ENCODE results near the gene ATP11B.
"Not testable (repeated sequence)": the region's sequence is repeated elsewhere in the genome, so short reads cannot be mapped to it uniquely, and the experiment has no call there.

ATP11B gene

DNA sequence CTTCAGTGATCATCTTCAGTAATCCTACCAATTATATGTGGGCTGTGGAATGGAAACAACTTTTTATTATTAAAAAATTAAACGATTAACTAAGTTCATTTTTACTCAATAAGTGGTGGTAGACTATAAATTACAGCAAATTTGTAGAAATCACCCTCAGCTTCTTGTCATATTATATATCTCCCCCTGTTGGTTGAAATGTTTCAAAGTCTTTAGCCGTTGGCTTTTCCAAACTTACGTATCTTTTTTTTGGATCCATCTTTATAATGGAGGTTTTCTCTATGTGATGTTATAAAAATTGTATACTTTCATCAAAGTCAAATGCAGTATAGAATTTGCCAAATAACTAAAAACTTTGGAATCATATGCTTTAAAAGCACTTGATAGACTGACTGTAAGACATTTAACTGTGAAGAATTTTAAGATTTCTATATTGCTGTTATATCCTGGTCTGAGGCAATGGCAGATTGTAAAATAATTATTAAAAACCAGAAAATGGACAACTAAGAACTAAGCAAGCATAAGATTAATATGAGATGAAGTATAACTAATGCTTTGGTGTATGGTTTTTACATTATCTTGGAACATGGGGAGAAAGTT, 44.7 kb downstream of the ATP11B start:
- DNase-seq (ENCODE audit: low read depth in 2 of 2) = no peak

DNA sequence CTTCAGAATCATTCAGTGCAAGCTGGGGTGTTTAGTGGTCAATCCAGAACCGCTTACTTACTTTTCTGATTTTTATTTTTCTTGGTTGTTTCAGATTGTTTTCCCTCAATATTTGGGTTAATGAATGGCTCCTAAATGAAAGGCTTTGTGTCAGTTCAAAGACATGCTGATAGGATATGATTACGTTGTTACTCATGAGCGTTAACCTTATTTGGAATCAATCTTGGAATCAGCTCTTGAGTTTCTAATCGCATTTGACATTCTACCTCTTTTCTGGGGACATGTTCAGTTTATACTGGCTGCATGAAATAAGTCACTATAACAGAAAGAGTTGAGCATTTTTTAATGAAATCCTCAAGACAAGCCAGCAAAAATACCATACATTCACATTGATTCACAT, 50.2 kb downstream of the ATP11B start:
- DNase-seq (ENCODE audit: low read depth in 2 of 2) = no peak

DNA sequence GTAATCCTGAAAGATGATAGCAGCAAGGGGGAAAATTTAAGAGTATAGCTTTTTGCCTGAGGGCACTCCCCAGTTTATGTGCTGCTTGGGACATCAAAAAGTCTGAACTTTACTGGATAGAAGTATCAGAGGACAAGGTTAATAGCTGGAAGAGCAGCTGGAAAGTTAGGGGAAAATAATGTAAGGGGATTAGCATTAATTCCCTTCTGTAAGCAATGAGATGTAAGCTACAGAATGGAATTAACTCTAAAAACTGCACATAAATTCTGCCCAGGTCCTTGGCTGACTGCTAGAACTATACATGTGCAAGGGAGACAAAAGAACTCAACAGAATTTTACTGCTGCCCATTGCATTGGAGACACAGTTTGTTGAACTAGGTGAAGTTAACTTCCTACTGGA, 55.6 kb downstream of the ATP11B start:
- DNase-seq (ENCODE audit: low read depth in 2 of 2) = no peak

DNA sequence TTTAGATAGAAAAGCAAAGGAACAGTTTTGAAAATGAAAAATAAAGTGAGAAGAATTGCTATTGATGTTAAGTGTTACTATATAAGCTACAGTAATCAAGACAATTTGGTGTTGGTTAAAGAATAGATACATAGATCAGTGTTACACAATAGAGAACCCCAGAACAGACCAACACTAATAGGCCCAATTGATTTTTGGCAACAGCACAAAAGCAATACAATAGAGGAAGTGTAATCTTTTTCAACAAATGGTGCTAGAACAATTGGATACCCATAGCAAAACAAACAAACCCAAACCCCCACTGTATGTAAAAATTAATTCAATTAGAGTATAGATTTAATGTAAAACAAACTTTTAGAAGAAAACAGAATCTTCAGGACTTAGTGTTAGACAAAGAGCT, 61.8 kb downstream of the ATP11B start:
- DNase-seq (ENCODE audit: low read depth in 2 of 2) = no peak

DNA sequence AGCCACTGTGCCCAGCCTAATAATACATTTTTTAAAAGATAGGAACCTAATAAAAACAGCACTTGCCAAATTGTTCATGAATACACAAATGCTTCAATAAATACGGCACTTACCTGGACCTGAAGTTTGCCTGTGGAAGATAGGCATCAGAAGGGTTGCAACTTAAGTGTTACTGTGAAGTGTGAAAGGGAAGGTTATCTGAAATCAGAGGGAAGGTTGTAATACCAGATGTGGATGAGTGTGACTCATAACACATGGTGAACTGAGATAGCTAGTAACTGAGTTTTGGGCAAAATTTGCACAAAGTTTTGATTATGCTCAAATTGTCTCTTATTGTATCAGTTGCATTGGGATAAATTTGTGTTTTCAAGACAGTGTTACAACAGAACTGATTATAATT, 68.0 kb downstream of the ATP11B start:
- no peak for DNase-seq (ENCODE audit: low read depth in 2 of 2)

DNA sequence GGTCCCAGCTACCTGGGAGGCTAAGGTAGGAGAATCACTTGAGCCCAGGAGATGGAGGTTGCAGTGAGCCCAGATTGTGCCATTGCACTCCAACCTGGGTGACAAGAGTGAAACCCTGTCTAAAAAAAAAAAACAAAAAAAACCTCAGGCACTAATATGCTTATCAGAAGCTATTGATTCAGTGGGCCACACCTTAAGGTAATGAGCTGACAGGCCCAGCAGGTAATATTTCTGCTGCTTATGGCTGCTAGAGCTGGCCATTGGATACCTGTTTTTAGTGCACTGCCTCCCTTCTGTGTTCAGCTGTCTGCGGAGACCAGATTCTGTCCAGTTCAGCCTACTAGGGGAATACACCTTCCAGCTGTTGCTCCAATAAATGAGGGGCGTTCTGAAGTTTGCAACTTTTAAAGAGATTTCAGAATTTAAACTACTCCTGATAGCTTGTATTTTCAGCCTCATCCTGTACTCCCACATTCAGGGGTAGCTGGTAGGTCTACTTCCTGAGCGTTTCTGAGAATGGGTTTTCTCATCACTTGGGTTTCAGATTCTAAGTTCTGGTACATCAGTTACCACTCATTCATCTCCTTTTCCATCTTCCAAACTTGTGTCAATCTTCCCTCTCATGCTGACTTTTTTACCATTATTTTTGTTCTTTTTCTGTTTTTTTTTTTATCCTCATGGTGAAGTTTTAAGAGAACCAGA, 69.0 kb downstream of the ATP11B start:
- no peak for DNase-seq (ENCODE audit: low read depth in 2 of 2)

DNA sequence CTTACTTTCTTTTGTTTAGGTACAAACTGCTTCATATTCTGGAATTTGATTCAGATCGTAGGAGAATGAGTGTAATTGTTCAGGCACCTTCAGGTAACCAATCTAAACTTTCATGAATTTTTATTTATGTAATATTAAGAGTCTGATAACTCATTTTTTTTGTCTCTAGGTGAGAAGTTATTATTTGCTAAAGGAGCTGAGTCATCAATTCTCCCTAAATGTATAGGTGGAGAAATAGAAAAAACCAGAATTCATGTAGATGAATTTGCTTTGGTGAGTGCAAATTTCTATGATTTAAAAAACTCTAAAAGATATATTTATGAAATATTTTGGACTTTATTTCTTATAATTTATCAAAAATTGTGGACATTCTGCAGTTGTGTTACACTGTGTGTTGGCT, 75.8 kb downstream of the ATP11B start:
- DNase-seq (ENCODE audit: low read depth in 2 of 2) = no peak

- DNase-seq (ENCODE audit: low read depth in 2 of 2) = not testable (repeated sequence)
Measured at GRCh38 chr3:182870917-182871316, 77.6 kb downstream of the ATP11B start.

DNA sequence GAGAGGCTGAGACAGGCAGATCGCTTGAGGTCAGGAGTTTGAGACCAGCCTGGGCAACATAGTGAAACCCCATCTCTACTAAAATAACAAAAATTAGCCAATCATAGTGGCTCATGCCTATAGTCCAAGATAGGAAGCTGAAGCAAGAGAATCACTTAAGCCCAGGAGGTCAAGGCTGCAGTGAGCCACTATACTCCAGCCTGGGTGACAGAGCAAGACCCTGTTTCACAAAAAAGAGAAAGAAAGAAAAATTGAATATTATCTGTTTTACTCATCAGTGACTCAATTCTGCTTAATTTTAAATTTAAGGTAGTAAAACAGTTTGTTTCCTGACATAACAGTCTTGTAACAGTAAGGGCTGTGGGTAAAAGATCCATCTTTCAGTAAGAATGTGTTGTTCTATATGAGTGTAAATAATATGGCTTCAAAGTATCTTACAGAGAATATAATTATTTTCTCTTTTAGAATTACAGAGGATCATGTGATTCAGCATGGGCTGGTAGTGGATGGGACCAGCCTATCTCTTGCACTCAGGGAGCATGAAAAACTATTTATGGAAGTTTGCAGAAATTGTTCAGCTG, 85.8 kb downstream of the ATP11B start:
- DNase-seq (ENCODE audit: low read depth in 2 of 2) = no peak

DNA sequence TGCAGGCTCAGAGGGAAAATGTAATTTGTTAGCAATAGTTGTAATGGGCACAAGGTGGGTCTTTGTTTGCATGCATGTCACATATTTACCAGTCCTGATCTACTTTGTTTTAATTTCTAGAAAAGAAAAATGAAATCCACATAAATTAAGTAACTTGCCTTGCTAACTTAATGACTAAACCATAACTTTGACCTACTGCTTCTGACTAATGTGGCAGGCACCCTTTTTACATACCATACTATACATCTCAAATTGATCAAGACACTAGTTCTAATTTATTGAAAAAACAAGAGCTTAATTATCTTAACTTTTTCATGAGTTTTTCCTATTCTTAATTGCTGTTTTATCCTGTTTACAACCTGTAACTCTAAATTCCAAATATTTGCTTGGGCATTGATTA, 93.2 kb downstream of the ATP11B start:
- DNase-seq (ENCODE audit: low read depth in 2 of 2) = no peak

DNA sequence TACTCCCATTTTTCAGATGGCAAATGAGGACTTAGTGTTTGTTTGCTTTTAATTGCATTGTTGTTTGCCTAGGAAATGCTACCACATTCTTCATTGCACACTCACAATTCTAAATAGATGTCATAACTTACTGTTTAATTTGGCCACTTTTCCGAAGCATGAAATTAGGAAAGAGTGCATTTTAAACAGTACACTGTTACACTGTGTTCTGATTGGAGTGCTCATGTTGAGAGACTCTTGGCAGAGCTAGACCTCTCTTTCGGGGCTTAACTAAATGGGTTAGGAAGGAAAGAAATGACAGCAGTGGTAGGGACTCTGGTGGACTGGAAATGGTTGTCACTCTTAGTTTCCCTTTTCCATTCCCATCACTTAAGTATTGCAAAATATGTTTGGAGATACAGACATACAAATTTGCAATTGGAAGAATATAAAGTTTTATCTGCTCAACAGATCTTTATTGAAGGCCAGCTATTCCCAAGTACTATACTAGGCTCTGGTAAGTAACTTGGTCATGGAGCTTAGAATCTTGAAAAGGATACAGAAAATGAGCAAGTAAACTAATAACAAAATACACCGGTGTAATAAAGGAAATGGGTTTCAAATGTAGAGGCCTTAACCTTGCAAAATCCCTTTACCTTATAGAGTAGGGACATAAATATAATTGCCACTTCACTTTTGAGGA, 96.8 kb downstream of the ATP11B start:
- DNase-seq (ENCODE audit: low read depth in 2 of 2) = no peak

DNA sequence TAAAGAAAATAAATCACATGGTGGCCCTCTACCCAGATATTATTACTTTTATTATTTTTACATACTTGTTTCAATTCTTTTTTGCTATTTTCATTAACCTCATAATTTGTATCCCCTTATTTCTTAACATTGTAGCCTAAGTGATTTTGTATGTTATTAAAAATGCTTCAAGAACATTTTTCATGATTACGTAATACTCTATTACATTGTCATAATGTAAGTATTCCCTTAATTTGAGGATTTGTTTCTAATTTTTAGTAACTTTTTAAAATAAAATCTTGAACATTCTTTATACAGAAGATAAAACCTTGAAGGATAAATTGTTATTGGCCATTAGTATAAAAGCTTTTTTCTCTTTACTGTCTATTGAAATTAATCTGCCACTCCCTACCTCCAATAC, 98.1 kb downstream of the ATP11B start:
- no peak for DNase-seq (ENCODE audit: low read depth in 2 of 2)

GRCh38 chr3:182892226-182892625, 98.9 kb downstream of the ATP11B start:
- DNase-seq (ENCODE audit: low read depth in 2 of 2) = no peak

DNA sequence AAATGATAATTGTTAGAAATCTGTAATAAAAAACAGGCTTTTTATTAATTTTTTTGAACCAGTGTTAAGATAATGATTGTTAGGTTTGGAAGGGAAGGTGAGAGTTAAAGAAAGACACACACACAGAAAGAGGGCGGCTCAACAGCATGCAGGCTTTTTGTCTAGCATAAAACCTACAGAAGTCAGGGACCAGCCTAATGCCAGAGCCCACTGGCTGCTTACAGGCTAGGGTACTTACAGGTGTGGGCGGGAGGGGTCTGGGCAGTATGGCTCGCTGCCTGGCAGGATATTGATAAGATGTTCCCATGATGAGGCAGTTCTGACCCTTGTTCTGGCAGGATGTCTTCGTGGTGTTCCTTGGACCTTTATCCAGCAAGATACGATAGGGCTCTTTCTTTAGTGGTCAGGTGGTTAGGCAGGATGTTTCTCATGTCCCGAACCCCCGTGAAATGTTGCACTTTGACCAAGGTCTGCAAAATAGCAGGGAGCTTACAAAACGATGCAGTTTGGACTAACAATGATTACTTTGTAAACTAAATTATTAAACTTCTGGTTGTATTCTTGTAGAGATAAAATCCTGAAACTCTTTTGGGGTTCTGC, 102.3 kb downstream of the ATP11B start:
- no peak for DNase-seq (ENCODE audit: low read depth in 2 of 2)

GRCh38 chr3:182896553-182896952, 103.2 kb downstream of the ATP11B start:
- no peak for DNase-seq (ENCODE audit: low read depth in 2 of 2)

DNA sequence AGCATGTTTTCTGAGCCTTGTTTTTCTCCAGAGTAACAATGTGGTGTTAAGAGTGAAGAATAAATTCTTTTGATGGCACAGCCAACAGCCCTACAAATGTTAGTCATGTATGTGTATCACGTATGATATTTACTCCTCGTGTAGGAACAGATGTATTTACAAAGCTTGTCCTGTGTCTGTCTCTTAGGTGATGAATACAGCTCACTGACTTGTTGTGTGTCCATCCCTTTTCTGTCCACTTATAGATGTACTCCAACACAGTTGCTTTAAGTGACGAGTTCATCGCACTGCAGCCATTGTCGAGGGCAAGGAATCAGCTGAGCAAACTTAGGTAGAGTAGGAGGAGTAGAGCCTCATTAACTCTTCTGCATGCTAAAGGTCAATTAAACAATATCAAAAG, 108.9 kb downstream of the ATP11B start:
- DNase-seq (ENCODE audit: low read depth in 2 of 2) = no peak

- no peak for DNase-seq (ENCODE audit: low read depth in 2 of 2)
Measured at GRCh38 chr3:182904164-182904563, 110.9 kb downstream of the ATP11B start.

GRCh38 chr3:182905623-182906022, 112.3 kb downstream of the ATP11B start:
- DNase-seq (ENCODE audit: low read depth in 2 of 2) = no peak

- DNase-seq (ENCODE audit: low read depth in 2 of 2) = no peak
Measured at GRCh38 chr3:182906036-182906435, 112.7 kb downstream of the ATP11B start.

DNA sequence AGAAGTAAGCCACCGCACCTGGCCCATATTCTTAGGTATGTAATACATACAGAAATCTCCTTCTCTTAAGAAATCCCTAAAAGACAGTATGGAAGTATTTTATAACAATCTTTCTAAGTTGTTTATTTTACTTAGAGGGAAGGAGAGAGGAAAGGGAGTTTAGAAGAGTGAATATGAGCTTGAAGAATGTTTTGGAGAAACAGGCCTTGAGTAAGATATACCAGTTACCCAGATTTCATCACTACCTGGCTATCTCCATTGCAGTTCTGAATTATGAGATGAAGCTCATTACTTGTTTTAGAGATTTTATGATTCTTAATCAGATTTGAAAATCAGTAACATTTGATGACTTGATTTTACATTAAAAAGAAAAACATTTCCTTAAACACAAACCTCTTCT, 115.2 kb downstream of the ATP11B start:
- no peak for DNase-seq (ENCODE audit: low read depth in 2 of 2)

DNA sequence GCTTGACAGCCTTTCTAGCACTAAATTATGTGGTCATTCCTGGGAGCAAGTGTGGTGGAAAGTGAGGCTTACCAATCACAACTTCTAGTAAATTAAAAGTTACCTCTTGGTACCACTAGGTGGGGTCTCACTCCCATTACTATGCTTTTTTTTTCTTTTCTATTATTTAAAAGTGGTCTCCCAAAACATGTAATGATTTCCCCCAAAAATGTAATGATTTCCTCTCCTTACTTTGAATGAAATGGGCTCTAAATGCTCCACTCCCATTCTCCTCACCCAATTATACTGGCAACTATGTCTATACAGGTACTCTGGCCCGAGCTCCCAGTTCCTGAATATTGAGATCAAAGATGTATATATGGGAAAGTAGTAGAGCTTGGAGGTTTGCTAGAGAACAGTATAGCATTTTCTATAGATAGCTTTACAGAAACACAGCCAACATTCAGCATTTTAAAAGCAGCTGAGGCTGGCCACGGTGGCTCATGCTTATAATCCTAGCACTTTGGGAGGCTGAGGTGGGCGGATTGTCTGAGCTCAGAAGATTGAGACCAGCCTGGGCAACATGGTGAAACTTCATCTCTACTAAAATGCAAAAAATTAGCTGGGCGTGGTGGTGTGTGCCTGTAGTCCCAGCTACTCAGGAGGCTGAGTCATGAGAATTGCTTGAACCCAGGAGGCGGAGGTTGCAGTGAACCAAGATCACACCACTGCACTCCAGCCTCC, 116.2 kb downstream of the ATP11B start:
- no peak for DNase-seq (ENCODE audit: low read depth in 2 of 2)
